Measurements from ENCODE around the gene IDH3B.

Gene IDH3B

DNA sequence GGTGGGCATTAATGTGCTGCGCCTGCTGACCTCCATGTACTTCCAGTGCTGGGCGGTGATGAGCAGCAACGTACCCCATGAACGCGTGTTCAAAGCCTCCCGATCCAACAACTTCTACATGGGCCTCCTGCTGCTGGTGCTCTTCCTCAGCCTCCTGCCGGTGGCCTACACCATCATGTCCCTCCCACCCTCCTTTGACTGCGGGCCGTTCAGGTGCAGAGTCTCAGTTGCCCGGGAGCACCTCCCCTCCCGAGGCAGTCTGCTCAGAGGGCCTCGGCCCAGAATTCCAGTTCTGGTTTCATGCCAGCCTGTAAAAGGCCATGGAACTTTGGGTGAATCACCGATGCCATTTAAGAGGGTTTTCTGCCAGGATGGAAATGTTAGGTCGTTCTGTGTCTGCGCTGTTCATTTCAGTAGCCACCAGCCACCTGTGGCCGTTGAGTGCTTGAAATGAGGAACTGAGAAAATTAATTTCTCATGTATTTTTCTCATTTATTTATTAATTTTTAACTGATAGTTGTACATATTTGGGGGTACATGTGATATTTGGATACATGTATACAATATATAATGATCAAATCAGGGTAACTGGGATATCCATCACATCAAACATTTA, 46.8 kb downstream of the IDH3B start:
- no peak for DNase-seq (ENCODE audit: low read depth, low spot score)
- H3K4me1 ChIP-seq (ENCODE audit: control insufficient read depth, insufficient read depth, low read length) = no peaks in the 10 kb centered on the region
- no peak overlapping the region for H3K4me3 ChIP-seq (ENCODE audit: low read length)
- H3K27ac ChIP-seq (ENCODE audit: low read length) = no peak overlapping the region
- no CpG with 5 or more reads among the region's 16 CpGs for WGBS (ENCODE audit: insufficient coverage, insufficient read length)
- H3K27me3 ChIP-seq (ENCODE audit: control insufficient read depth, insufficient read depth, low read length) = no peaks in the 10 kb centered on the region
- H3K36me3 ChIP-seq (ENCODE audit: control insufficient read depth, insufficient read depth, low read length) = no peaks in the 10 kb centered on the region
- no peaks in the 10 kb centered on the region for H3K9me3 ChIP-seq (ENCODE audit: control insufficient read depth, insufficient read depth, low read length)

DNA sequence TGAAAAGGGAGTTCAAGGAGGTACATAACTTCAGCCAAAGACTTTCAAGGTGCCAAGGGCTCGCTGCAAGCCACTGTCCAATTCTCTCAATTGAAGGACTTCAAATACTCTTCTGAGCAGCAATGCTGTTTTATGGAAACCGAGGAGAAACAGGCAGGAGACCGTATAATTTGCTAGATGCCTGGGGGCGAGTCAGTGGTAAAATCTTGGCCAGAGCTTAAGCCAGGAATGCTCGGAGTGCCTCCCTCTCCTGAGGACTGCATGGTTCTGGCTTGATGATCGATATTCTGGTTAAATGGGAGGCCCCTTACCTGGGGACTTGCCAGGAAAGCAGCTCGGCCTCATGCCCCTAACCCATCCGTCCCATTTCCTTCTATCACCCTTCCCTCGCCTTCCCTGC, 47.4 kb downstream of the IDH3B start:
- no peaks in the 10 kb centered on the region for H3K4me1 ChIP-seq (ENCODE audit: control insufficient read depth, insufficient read depth, low read length)
- no peak overlapping the region for H3K4me3 ChIP-seq (ENCODE audit: low read length)
- no peaks in the 10 kb centered on the region for H3K36me3 ChIP-seq (ENCODE audit: control insufficient read depth, insufficient read depth, low read length)
- no peaks in the 10 kb centered on the region for H3K27me3 ChIP-seq (ENCODE audit: control insufficient read depth, insufficient read depth, low read length)
- H3K27ac ChIP-seq (ENCODE audit: low read length) = no peak overlapping the region
- DNase-seq (ENCODE audit: low read depth, low spot score) = no peak
- H3K9me3 ChIP-seq (ENCODE audit: control insufficient read depth, insufficient read depth, low read length) = no peaks in the 10 kb centered on the region
- WGBS (ENCODE audit: insufficient coverage, insufficient read length) = no CpG with 5 or more reads among the region's 9 CpGs

DNA sequence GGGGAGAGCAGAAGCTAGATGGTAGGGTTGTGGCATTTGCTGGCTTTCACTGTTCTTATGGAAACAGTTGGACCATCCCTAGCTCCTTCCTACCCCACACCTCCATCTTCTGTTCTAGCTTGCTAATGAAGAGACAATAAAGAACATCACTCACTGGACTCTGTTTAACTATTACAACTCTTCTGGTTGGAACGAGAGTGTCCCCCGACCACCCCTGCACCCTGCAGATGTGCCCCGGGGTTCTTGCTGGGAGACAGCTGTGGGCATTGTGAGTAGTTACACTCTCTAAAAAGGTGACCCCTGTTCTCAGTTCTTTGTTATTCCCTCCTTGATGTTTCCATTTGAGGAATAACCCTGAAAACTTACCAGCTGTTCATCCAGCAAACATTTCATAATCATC, 51.9 kb downstream of the IDH3B start:
- no peaks in the 10 kb centered on the region for H3K9me3 ChIP-seq (ENCODE audit: control insufficient read depth, insufficient read depth, low read length)
- no peak overlapping the region for H3K4me3 ChIP-seq (ENCODE audit: low read length)
- WGBS (ENCODE audit: insufficient coverage, insufficient read length) = no CpG with 5 or more reads among the region's 3 CpGs
- DNase-seq (ENCODE audit: low read depth, low spot score) = no peak
- H3K27ac ChIP-seq (ENCODE audit: low read length) = no peak overlapping the region
- H3K36me3 ChIP-seq (ENCODE audit: control insufficient read depth, insufficient read depth, low read length) = no peaks in the 10 kb centered on the region
- H3K27me3 ChIP-seq (ENCODE audit: control insufficient read depth, insufficient read depth, low read length) = no peaks in the 10 kb centered on the region; the same call in 1 of the 2 replicates
- H3K4me1 ChIP-seq (ENCODE audit: control insufficient read depth, insufficient read depth, low read length) = no peaks in the 10 kb centered on the region

DNA sequence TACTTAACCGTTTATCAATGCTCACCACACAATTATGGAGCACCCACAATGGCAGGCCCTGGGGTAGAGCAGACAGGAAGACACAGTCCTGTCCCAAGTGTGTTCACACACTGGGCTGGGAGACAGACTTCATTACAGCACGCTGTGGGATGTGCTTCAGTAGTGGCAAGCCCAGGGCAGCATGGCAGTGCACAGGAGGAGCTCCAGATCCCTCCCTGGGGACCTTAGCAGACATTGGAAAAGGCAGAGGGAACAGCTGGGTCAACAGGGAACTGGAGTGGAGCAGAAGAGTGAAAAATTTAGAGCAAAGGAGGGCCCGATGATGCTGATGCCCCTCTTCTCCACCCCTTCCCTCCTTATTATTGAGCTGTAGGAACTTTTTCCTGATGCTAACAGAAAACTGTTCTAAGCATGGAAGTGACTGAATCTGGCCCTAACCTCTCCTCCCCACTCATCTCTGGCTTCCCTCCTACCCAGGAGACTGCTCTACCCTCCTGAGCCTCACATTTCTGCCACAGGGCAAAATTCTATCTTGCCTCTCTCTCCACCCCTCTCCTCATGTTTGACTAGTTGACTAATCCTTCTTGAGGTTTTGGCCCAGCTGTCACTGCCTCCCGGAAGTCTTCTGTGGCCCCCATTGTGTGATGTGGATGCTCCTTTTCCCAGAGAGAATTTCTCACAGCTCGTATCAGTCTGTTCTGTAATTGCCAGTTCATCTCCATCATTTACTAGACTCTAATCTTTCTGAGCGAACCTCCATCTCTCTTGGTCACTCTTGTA, 52.9 kb downstream of the IDH3B start:
- H3K36me3 ChIP-seq (ENCODE audit: control insufficient read depth, insufficient read depth, low read length) = no peaks in the 10 kb centered on the region
- no peaks in the 10 kb centered on the region for H3K4me1 ChIP-seq (ENCODE audit: control insufficient read depth, insufficient read depth, low read length)
- no peaks in the 10 kb centered on the region for H3K9me3 ChIP-seq (ENCODE audit: control insufficient read depth, insufficient read depth, low read length)
- H3K4me3 ChIP-seq (ENCODE audit: low read length) = no peak overlapping the region
- WGBS (ENCODE audit: insufficient coverage, insufficient read length) = no CpG with 5 or more reads among the region's 6 CpGs
- H3K27ac ChIP-seq (ENCODE audit: low read length) = no peak overlapping the region
- DNase-seq (ENCODE audit: low read depth, low spot score) = no peak
- H3K27me3 ChIP-seq (ENCODE audit: control insufficient read depth, insufficient read depth, low read length) = no peaks in the 10 kb centered on the region; the same call in 1 of the 2 replicates

- H3K4me3 ChIP-seq (ENCODE audit: low read length) = no peak overlapping the region
- no peak for DNase-seq (ENCODE audit: low read depth, low spot score)
- WGBS (ENCODE audit: insufficient coverage, insufficient read length) = no CpG with 5 or more reads among the region's 6 CpGs
Measured at GRCh38 chr20:2610326-2610725, 53.7 kb downstream of the IDH3B start.

More at GRCh38 chr20:2610326-2610725, 53.7 kb downstream of the IDH3B start:
- Histone ChIP-seq H3K27me3 (ENCODE audit: control insufficient read depth, insufficient read depth, low read length) (no peaks in the 10 kb centered on the region; the same call in 1 of the 2 replicates), H3K27ac (ENCODE audit: low read length) (no peak overlapping the region), H3K4me1 (ENCODE audit: control insufficient read depth, insufficient read depth, low read length) (no peaks in the 10 kb centered on the region), H3K36me3 (ENCODE audit: control insufficient read depth, insufficient read depth, low read length) (no peaks in the 10 kb centered on the region), H3K9me3 (ENCODE audit: control insufficient read depth, insufficient read depth, low read length) (no peaks in the 10 kb centered on the region; the same call in 1 of the 2 replicates)
